IPS DF 4.7 (cell line): ENCODE data around the gene ATP10A.
"Not testable (repeated sequence)": the region's sequence is repeated elsewhere in the genome, so short reads cannot be mapped to it uniquely, and the experiment has no call there.

Experiments used
- DNase-seq: peaks from one replicate; pipeline ENCODE4 v3.0.0-alpha.2; 2013; ENCODE audit warnings: low spot score; ENCODE audit errors: extremely low read depth

Gene ATP10A

DNA sequence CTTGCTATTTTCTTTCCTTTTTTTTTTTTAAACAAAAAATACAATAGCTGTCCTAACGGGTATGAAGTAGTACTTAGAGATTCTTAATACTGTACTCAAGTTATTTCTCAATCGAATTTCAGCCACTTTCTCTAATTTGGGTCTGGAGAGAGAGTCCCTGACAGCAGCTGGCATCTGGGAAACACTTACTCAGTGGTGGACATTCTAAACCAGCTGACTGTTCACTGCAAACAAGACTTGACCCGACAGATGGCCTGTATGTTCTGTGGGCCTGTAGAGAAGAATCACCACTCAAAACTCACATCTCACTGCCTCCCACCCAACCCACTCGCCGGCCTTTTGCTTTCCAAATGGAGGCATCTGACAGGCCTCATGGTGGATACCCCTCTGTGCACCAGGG, 199.6 kb downstream of the ATP10A start:
- DNase-seq = no peak

DNA sequence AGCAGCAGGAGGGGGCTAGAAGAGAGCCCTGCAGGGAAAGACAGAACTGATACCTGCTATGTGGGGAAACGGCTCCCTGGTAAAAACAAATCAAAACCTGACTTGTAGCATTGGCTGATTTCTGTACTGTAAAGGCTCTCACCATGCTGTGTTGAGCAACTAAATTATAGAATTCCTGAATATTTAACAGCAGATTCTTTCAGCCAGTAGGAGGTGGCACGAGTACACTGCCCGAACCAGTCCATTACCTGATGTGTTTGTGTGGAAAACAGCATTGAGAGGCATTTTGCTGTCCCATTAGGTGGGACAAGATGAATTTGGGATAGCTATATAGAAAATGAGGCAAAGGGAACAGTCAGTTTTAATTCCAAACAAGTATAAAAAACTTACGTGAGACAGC, 201.2 kb downstream of the ATP10A start:
- DNase-seq = no peak

DNA sequence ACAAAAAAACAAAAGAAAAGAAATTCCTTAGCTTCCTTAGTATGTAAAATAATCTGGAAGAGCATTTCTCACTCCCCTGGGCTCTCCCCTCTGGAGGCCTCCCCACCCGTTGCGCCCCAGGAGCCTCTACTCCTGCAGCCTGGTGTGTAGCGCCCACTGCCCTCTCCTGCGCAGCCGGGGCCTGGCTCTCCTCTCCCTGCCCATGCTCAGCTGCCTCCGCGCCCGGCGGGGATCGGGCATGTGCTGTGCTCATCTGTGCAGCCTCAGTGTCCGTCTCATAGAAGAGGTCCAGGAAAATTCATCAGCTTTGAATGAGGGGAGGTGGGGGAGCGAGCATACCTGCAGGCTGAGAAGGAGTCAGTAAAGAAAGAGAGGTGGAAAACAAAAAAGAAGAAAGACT, 203.9 kb downstream of the ATP10A start:
- no peak for DNase-seq

DNA sequence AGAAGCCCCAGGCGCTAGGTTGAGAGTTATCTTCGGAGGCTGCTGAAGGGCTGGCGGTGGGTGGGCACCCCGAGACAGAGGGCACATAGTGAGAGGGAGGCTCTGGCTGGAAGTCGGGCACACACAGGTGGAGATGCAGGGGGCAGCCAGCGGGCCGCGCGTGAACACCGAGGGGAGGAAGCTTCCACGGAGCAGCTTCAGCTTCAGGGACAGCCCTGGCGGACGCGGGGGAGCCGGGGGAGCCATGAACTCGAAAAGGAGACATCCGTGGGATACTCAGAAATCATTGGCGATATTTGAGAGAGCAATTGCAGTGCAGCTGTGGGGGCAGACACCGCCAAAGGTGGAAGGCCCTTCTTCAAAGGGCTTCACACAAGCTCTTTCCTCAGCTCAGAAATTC, 204.6 kb downstream of the ATP10A start:
- DNase-seq = no peak

DNA sequence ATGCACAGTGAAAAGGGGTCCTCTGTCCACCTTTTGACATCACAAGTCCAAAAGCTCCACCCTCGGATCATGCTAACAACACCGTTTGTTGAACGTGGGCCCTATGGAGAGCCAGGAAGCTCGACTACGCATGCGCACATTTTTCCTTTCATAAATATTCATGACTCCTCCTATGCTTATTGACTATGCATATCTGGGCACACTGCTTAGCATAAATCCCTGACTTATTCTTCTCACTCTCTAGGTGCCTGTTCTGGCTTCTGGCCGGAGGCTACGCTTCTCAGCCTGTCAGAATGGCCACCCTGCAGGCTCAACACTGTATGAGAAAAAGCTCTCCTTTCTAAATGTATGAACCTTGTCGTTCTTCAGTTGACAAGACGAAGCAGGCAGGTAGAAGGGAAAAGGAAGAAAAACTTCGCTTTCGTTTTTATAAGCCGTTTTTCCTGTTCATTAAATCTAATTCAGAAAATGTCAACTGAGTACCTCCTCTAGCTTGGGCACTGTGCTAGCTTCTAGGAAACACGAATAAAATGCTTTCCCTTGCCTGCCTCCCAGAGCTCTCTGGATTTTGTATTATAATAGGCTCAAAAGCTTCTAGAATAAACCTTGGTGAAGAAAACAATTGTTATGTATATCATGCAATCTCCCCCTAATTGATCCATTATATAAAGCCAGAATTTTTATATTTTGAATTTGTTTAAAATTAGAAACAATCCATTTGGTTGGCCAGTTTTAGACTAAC, 207.7 kb downstream of the ATP10A start:
- DNase-seq = no peak

DNA sequence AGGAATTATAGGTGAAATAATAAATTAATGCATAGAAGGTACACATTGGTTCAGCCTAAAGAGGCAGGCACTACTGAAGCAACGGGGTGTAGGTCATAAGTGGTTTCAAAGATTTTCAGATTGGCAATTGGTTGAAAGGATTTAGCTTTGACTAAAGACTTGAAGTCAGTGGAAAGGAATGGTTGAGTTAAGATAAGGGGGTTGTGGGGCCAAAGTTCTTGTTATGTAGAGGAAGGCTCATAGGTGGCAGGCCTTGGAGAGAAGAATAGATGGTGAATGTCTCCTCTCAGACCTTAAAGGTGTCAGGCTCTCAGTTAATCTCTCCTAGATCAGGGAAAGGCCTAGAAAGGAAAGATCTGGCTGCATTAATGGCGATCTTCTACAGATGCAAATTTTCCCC, 209.8 kb downstream of the ATP10A start:
- no peak for DNase-seq

DNA sequence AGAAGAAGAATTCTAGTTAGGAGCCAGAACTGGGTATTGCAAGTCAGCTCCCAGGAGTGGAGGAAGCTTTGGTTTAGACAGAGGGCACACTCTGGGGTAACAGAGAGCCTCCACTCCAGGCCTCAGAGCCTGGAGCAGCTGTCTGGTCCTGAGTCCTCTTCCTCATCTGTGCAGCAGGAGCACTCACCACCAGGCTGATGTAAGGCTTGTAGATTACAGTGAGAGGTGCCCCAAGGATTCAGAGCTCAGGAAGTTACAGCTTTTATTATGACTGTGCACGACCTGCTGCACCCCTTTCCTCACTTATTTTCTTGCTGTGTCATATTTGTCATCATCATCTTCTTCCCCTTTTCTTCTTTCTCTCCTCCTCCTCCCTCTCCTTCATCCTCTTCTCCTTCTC, 210.4 kb downstream of the ATP10A start:
- no peak for DNase-seq

DNA sequence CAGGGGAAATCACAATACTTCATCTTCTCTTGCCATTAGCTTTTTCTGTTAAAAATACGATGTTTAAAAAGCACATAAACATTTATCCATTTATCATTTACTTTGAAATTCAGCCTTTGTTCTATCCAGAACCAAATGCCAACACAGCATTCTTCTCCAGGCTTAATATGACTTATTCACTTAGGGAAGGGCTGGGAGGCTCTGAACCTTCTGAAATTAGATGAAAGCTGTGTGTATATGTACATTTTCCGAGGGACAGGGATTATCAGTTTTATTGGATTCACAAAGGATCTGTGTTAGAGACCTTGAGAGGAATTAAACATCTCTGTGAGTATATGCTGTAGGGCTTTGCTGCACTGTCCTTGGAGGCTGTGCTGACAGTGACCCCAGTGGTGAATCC, 213.7 kb downstream of the ATP10A start:
- DNase-seq = no peak

DNA sequence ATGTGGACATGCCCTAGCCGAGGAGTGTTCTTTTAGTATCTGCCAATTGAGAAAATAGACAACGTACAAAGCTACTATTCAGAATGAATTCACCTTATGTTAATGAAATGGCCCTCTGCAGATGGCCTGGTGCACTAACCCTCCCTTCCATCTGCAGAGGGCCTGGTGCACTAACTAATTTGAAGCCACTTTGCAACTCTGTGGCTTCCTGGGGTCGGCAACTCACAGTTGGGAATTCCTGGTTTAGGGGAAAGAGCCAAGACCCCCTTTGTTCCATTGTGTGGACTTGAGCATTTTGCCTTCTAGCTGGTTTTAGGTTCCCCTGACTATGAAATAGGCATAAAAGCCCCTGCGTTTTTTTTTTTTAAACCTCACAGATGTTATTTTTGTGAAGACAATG, 220.0 kb downstream of the ATP10A start:
- peak; percentile 60 for DNase-seq

DNA sequence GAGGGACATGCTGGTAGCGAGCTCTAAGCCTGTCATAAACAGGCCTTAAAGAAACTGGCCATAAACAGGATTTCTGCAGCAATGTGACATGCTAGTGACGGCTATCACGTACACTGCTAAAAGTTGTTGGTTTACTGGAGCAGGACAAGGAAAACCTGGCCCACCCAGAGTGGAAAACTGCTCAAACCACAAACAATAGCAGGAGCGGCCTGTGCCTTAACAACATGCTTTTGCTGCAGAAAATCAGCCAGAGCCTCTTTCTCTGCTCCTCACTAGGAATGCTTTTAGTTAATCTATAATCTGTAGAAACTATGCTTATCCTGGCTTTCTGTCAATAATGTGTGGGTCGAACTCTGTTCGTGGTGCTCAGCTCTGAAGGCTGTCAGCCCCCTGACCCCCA, 221.4 kb downstream of the ATP10A start:
- DNase-seq = no peak

DNA sequence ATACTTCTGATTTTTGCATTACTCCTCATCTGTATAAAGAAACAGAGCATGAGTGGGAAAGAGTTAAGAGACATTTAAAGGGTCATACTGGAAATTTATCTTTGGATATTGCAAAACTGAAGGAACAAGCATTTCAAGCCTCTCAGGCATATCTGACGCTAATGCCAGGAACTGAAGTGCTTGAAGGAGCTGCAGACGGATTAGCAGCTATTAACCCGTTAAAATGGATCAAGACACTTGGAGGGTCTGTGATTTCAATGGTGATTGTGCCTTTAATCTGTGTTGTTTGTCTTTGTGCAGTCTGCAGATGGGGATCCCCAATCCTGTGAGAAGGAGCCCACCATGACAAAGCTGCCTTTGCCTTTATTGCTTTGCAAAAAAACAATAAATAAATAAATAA, 221.8 kb downstream of the ATP10A start:
- no peak for DNase-seq

DNA sequence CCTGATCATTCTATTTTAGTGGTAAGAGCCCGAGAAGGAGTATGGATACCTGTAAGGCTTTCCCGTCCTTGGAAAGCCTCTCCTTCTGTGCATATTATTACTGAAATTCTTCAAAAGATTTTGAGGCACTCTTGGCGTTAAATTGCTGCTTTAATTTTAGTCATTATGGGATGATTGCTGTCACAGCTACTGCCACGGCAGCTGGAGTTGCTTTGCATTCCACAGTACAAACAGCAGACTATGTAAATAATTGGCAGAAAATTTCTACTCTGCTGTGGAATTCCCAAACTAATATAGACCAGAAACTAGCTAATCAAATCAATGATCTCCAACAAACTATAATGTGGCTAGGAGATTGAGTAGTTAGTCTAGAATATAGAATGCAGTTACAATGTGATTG, 222.2 kb downstream of the ATP10A start:
- not testable (repeated sequence) for DNase-seq

DNA sequence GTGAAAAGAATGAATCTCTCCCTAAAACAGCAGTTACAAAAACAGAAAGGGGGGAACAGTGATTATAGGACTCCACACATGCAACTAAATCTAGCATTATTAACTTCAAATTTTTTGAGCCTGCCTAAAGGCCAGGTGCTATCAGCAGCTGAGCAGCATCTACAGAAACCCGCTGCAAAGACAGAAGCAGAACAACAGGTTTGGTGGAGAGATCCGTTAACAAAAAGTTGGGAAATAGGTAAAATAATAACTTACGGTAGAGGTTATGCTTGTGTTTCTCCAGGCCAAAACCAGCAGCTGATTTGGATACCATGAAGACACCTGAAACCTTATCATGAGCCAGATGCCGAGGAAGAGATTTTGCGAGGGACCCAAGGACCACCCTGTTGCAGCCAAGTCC, 222.7 kb downstream of the ATP10A start:
- no peak for DNase-seq

DNA sequence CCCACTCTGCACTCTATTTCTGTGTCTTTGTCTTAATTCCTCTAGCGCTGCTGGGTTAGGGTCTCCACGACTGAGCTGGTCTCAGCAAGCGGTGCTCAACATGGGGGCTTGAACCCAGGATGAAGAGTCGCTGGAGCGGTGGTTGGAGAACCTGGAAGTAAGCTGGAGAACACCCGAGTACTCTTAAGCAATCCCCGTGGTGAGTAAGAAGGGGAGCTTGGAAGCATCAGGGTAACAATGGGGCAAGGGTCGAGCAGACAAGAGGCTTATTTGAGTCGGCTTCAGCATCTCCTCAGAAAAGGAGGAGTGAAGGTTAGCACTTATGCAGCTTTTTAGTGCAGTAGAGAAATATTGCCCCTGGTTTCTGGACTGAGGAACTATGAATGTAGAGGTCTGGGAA, 226.6 kb downstream of the ATP10A start:
- not testable (repeated sequence) for DNase-seq

DNA sequence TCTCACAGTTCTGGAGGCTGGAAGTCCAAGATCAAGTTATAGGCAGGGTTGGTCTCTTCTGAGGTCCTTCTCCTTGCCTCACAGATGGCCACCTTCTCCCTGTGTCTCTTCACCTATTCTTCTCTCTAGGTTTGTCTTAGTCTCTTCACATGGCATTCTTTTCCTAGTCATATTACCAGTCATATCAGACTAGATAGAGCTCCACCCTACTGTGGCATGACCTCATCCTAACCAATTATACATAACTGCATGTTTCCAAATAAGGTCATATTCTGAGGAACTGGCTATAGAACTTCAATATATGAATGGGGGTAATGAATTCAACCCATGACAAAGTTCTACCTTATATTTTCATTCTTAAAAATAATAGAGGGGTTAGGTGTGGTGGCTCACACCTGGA, 227.9 kb downstream of the ATP10A start:
- no peak for DNase-seq

DNA sequence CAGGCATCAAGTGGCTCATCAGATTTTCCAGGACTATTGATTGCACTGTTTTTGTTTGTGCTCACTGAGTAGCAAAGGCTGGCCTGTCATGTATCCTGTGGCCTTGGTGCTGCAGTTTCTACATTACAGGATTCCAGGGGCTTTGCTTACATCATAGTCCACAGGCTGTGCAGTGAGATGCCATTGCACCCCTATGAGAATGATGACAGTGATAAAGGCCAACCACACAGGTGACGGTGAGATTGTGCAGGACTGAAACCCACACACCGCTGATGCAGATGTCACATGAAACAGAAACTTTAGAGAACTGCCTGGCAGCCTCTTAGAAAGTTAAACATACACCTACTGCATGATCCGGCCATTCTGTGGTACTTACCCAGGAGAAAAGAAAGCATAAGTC, 229.3 kb downstream of the ATP10A start:
- no peak for DNase-seq

DNA sequence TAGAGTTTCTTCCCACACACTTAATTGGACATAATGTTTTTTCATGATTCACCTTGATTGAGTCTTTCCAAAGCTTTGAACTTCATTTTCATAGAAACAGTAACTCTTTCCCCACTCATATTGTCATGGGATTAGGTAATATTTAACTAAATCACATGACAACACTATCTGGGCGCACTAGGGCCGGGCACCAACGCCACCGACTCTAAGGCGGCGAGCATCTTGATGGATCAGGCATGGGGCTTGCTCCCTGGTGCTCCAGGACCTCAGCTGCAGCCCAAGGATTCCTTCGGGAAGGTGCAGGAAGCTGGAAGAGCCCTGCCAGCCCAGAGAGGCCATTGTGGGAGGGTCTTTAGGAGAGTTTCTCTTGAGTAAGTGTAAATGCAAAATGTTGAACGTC, 231.2 kb downstream of the ATP10A start:
- DNase-seq = no peak
